H1 (cell line): ENCODE data around the gene ZNF408. TPM values are rescaled to one million over a fixed set of nuclear protein-coding genes. Genes with fewer than 3 reads are reported as not detected.

Experiments
- CTCF ChIA-PET: fragments of 300-600 bp; sonication (Branson Sonifier 250); formaldehyde crosslinking; loops from one replicate; lab custom pipeline; 2021; ENCODE audit not compliant: partially characterized antibody; lab: Charles Lee
- POLR2A ChIA-PET: fragments of 300-600 bp; sonication (Branson Sonifier 250); formaldehyde crosslinking; loops from one replicate; lab custom pipeline; 2021; ENCODE audit warnings: inconsistent platforms; ENCODE audit not compliant: partially characterized antibody; lab: Charles Lee
- DNase-seq, 2 experiments: peaks; one replicate each; pipeline versions ENCODE4 v3.0.0 to v3.0.0-alpha.2; 2010 to 2022; ENCODE audit warnings: low spot score in 2 of 2, low read depth in 1 of 2, mixed read lengths in 1 of 2
- FAIRE-seq: peaks from 2 replicates; lab custom pipeline; 2011; peaks lifted over from hg19 to GRCh38; lab: Jason Lieb, UNC
- H2AFZ ChIP-seq: 2 replicates; pipeline ENCODE4 v1.8.1; 2012; ENCODE audit warnings: low read length, inconsistent platforms
- H2AK5ac ChIP-seq: 2 replicates; pipeline ENCODE4 v1.6.1; 2013; ENCODE audit warnings: low read depth, low read length
- H2BK120ac ChIP-seq: replicated peaks from 2 replicates; pipeline ENCODE3; 2013; ENCODE audit warnings: low read depth, low read length, inconsistent platforms
- H2BK12ac ChIP-seq: 2 replicates; pipeline ENCODE4 v1.6.1; 2013; ENCODE audit warnings: low read depth, low read length
- H2BK15ac ChIP-seq: 2 replicates; pipeline ENCODE4 v1.6.1; 2013; ENCODE audit warnings: low read length
- H2BK20ac ChIP-seq: 2 replicates; pipeline ENCODE4 v1.6.1; 2013; ENCODE audit warnings: low read length
- H2BK5ac ChIP-seq: 2 replicates; pipeline ENCODE4 v1.6.1; 2013; ENCODE audit warnings: low read depth, low read length
- H3K14ac ChIP-seq: 2 replicates; pipeline ENCODE4 v1.6.1; 2013; ENCODE audit warnings: inconsistent platforms; ENCODE audit not compliant: insufficient read length
- H3K18ac ChIP-seq: 2 replicates; pipeline ENCODE4 v1.6.1; 2013; ENCODE audit warnings: low read length; ENCODE audit errors: extremely low read depth
- H3K23ac ChIP-seq: 2 replicates; pipeline ENCODE4 v1.6.1; 2013; ENCODE audit warnings: inconsistent platforms; ENCODE audit not compliant: insufficient read length
- H3K23me2 ChIP-seq: 2 replicates; pipeline ENCODE4 v1.6.1; 2013; ENCODE audit warnings: low read depth, low read length
- H3K27ac ChIP-seq: 2 replicates; pipeline ENCODE4 v1.6.1; 2011; ENCODE audit warnings: low read depth, low read length, inconsistent platforms
- H3K27me3 ChIP-seq, 4 experiments: replicated peaks in 1 of 4; 1 replicate in 1 of 4; 2 replicates in 3 of 4; pipeline versions ENCODE4 v1.6.1 to v1.8.1; 2011 to 2013; ENCODE audit warnings: low read length in 3 of 4, mild to moderate bottlenecking in 3 of 4, inconsistent platforms in 2 of 4, mixed read lengths in 2 of 4, moderate library complexity in 1 of 4; ENCODE audit not compliant: control insufficient read depth in 3 of 4, insufficient read depth in 3 of 4; ENCODE audit errors: extremely low read depth in 1 of 4
- H3K36me3 ChIP-seq, 4 experiments: 2 replicates each; pipeline versions ENCODE4 v1.6.1 to v1.8.1; 2011 to 2013; ENCODE audit warnings: mild to moderate bottlenecking in 4 of 4, low read length in 3 of 4, moderate library complexity in 2 of 4, control low read depth in 1 of 4, inconsistent platforms in 1 of 4; ENCODE audit not compliant: insufficient read depth in 4 of 4, control insufficient read depth in 2 of 4
- H3K4ac ChIP-seq: replicated peaks from 2 replicates; pipeline ENCODE3; 2013; ENCODE audit warnings: low read length, low read depth, mixed read lengths, inconsistent platforms; ENCODE audit not compliant: insufficient read length
- H3K4me1 ChIP-seq, 4 experiments: replicated peaks in 1 of 4; 1 replicate in 1 of 4; 2 replicates in 3 of 4; pipeline versions ENCODE4 v1.6.1 to v1.8.1; 2011 to 2013; ENCODE audit warnings: low read length in 3 of 4, inconsistent platforms in 2 of 4, mixed read lengths in 1 of 4; ENCODE audit not compliant: insufficient read depth in 4 of 4, control insufficient read depth in 3 of 4
- H3K4me2 ChIP-seq, 2 experiments: 2 replicates each; pipeline versions ENCODE4 v1.6.1 to v1.8.1; 2011 to 2013; ENCODE audit warnings: low read depth in 2 of 2, low read length in 2 of 2, control low read depth in 1 of 2, inconsistent platforms in 1 of 2, mild to moderate bottlenecking in 1 of 2; ENCODE audit not compliant: insufficient read depth in 1 of 2
- H3K4me3 ChIP-seq, 4 experiments: fragments of 200-600, 300-600 bp in 1 of 4; sonication (generic), shearing (Covaris generic), sonication (Bioruptor Twin) in 1 of 4; 2 replicates each; pipeline versions ENCODE4 v1.5.1 to v1.8.1; 2011 to 2016; ENCODE audit warnings: low read length in 4 of 4, low read depth in 3 of 4, control low read depth in 2 of 4, inconsistent platforms in 2 of 4, mild to moderate bottlenecking in 2 of 4, mixed read lengths in 1 of 4, moderate library complexity in 1 of 4; ENCODE audit not compliant: insufficient read depth in 2 of 4; ENCODE audit errors: extremely low read depth in 1 of 4
- H3K56ac ChIP-seq: replicated peaks from 2 replicates; pipeline ENCODE3; 2013; ENCODE audit warnings: low read depth, mild to moderate bottlenecking, mixed read lengths, low read length, inconsistent platforms; ENCODE audit not compliant: insufficient read length
- H3K79me1 ChIP-seq: 2 replicates; pipeline ENCODE4 v1.6.1; 2013; ENCODE audit warnings: low read depth, low read length, control low read depth
- H3K79me2 ChIP-seq, 2 experiments: 2 replicates each; pipeline versions ENCODE4 v1.6.1 to v1.8.1; 2012 to 2013; ENCODE audit warnings: low read length in 2 of 2, mild to moderate bottlenecking in 2 of 2, inconsistent platforms in 1 of 2; ENCODE audit not compliant: insufficient read depth in 2 of 2, control insufficient read depth in 1 of 2
- H3K9ac ChIP-seq, 4 experiments: replicated peaks in 1 of 4; 1 replicate in 1 of 4; 2 replicates in 3 of 4; pipeline versions ENCODE4 v1.6.1 to v1.8.1; 2011 to 2013; ENCODE audit warnings: low read depth in 3 of 4, low read length in 3 of 4, control low read depth in 2 of 4, mild to moderate bottlenecking in 2 of 4, moderate library complexity in 2 of 4, inconsistent platforms in 1 of 4; ENCODE audit errors: extremely low read depth in 1 of 4
- H3K9me3 ChIP-seq, 2 experiments: 2 replicates each; pipeline versions ENCODE4 v1.6.1 to v1.8.1; 2012 to 2013; ENCODE audit warnings: mild to moderate bottlenecking in 2 of 2, moderate library complexity in 2 of 2, control low read depth in 1 of 2, inconsistent platforms in 1 of 2, low read depth in 1 of 2, low read length in 1 of 2, mixed read lengths in 1 of 2; ENCODE audit not compliant: insufficient read depth in 2 of 2
- H4K20me1 ChIP-seq, 2 experiments: replicated peaks in 1 of 2; 2 replicates each; pipeline versions ENCODE3 to v1.8.1; 2011 to 2013; ENCODE audit warnings: inconsistent platforms in 2 of 2, low read length in 2 of 2, mild to moderate bottlenecking in 1 of 2; ENCODE audit not compliant: insufficient read depth in 2 of 2, control insufficient read depth in 1 of 2
- H4K5ac ChIP-seq: 2 replicates; pipeline ENCODE4 v1.6.1; 2013; ENCODE audit warnings: low read length, low read depth, mixed read lengths, inconsistent platforms; ENCODE audit not compliant: insufficient read length
- H4K8ac ChIP-seq: 2 replicates; pipeline ENCODE4 v1.8.0; 2013; ENCODE audit warnings: mild to moderate bottlenecking, moderate library complexity, low read length, inconsistent platforms; ENCODE audit not compliant: insufficient read depth; ENCODE audit errors: extremely low read depth
- H4K91ac ChIP-seq: replicated peaks from 2 replicates; pipeline ENCODE3; 2013; ENCODE audit warnings: low read length, mixed read lengths, inconsistent platforms; ENCODE audit not compliant: insufficient read length
- ASH2L ChIP-seq: fragments of 200-600, 300-600 bp; sonication (generic); IDR thresholded peaks from one replicate; pipeline ENCODE4 v1.7.1; 2017; ENCODE audit warnings: low read length
- BACH1 ChIP-seq: IDR thresholded peaks from 2 replicates; pipeline ENCODE4 v1.6.1; 2012; ENCODE audit warnings: low read length, improper control_type of control experiment
- CBX5 ChIP-seq: fragments of 300-800, 300-1000 bp; sonication (generic); IDR thresholded peaks from 2 replicates; pipeline ENCODE4 v1.7.1; 2016; ENCODE audit warnings: antibody characterized with exemption, low read length, low read depth
- CBX8 ChIP-seq: fragments of 300-800, 300-1000 bp; sonication (generic); IDR thresholded peaks from 2 replicates; pipeline ENCODE4 v1.7.1; 2016; ENCODE audit warnings: low read depth, low read length, borderline replicate concordance
- EP300 ChIP-seq, 2 experiments: IDR thresholded peaks; 1 replicate in 1 of 2; 2 replicates in 1 of 2; pipeline ENCODE4 v1.6.1; 2011 to 2012; ENCODE audit warnings: low read depth in 2 of 2, low read length in 2 of 2, mild to moderate bottlenecking in 2 of 2, borderline replicate concordance in 1 of 2, inconsistent platforms in 1 of 2, moderate library complexity in 1 of 2
- POLR2A ChIP-seq, 2 experiments: IDR thresholded peaks; 1 replicate in 1 of 2; 2 replicates in 1 of 2; pipeline ENCODE4 v1.6.1; 2011; ENCODE audit warnings: low read depth in 2 of 2, low read length in 2 of 2, mild to moderate bottlenecking in 2 of 2; ENCODE audit errors: control extremely low read depth in 1 of 2
- POLR2AphosphoS5 ChIP-seq: IDR thresholded peaks from 2 replicates; pipeline ENCODE4 v1.6.1; 2011; ENCODE audit warnings: low read depth, low read length
- RXRA ChIP-seq: IDR thresholded peaks from 2 replicates; pipeline ENCODE4 v1.6.1; 2011; ENCODE audit warnings: low read depth, mild to moderate bottlenecking, low read length, moderate library complexity; ENCODE audit not compliant: insufficient read depth
- SIX5 ChIP-seq: IDR thresholded peaks from 2 replicates; pipeline ENCODE4 v1.6.1; 2011; ENCODE audit warnings: mild to moderate bottlenecking, low read depth, low read length
- SUZ12 ChIP-seq: fragments of 200-600 bp; sonication (generic); IDR thresholded peaks from 2 replicates; pipeline ENCODE4 v1.6.1; 2012; ENCODE audit warnings: mild to moderate bottlenecking, inconsistent platforms, low read length, moderate library complexity, mixed read lengths
- TAF7 ChIP-seq: optimal IDR thresholded peaks from 2 replicates; pipeline ENCODE3; 2011; ENCODE audit warnings: low read depth, mild to moderate bottlenecking, inconsistent platforms, low read length, moderate library complexity, borderline replicate concordance
- WGBS, 2 experiments: shearing (Covaris generic) in 1 of 2; methylation state at CpG; one replicate each; pipeline versions ENCODE4 v1.1.6 to v1.1.7; 2013 to 2015; ENCODE audit warnings: low lambda C conversion rate in 2 of 2, mixed read lengths in 2 of 2, inconsistent platforms in 1 of 2, low coverage in 1 of 2, missing lambda C conversion rate in 1 of 2; ENCODE audit not compliant: insufficient replicate concordance in 2 of 2, insufficient coverage in 1 of 2, insufficient read length in 1 of 2; ENCODE audit errors: extremely low coverage in 1 of 2, missing lambda C conversion rate in 1 of 2; 5-methylcytosine and 5-hydroxymethylcytosine counted together
- polyA plus RNA-seq, 7 experiments: library from polyadenylated mRNA; depleted of rRNA in 3 of 7; stranded (reverse) in 5 of 7; unstranded in 2 of 7; fragments of >200 nt in 5 of 7; fragments of 200-250 nt in 2 of 7; gene quantifications; 1 replicate in 5 of 7; 2 replicates in 1 of 7; 4 replicates in 1 of 7; pipeline versions ENCODE4 v1.2.1 to v1.2.3, GENCODE V29; 2011 to 2013; ENCODE audit warnings: missing spikeins in 2 of 7, mixed read lengths in 2 of 7
- total RNA-seq: library from RNA; stranded (reverse); fragmentation: NEBNext Ultra II Directional; extraction: Animal tissue kit (Norgen Biotek cat#: 25700); gene quantifications from 2 replicates; pipeline ENCODE4 v1.2.1, GENCODE V29; 2021

Gene ZNF408
- total and polyA plus RNA-seq, 2 of the 8 experiments (the other 6 are each of a cell fraction or from before 2014, with no cell fraction given) = 10.7 to 11.0 TPM

DNA sequence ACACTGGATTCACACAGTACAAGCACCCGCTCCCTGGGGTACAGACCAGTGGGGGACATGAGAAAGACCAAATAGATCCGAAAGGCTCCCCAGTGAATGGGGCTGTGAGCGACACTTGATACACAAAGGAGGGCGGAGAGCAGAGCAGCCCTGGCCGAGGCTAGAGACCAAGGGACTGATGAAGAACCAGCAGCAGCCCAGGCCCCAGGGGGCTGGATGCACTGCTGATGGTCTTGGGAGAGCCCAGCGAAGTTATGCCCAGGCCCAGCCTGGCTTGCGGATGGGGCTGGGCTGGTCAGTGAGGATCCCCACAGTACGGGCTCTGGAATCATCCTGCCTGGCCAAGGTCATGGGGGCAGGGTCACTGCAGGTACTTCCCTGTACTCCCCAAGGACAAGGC lies 23.7 kb upstream of the ZNF408 start:
- 91% methylated on average over 8 of the region's 8 CpGs; no CpG with 5 or more reads in 1 of the 2 experiments for WGBS, 2 experiments
- Histone ChIP-seq H3K4me2 (no peak overlapping the region), H2BK5ac (no peak overlapping the region), H2BK15ac (no peak overlapping the region), H3K79me1 (no peaks in the 10 kb centered on the region), H3K18ac (no peak overlapping the region), H3K4me1 (peaks cover 3 to 19% (median 7%) of the 10 kb centered on the region in 4 experiments), H4K20me1 (peaks cover 0 to 3% of the 10 kb centered on the region in 2 experiments), H3K27ac (no peak overlapping the region), H3K4me3 (no peak overlapping the region), H3K36me3 (peaks cover 2 to 22% (median 10%) of the 10 kb centered on the region in 4 experiments; a peak in 6 of 8 replicates), H2AK5ac (no peak overlapping the region), H4K5ac (no peak overlapping the region), H2BK12ac (no peak overlapping the region), H2AFZ (no peak overlapping the region), H4K91ac (no peak overlapping the region), H3K9ac (no peak overlapping the region), H2BK120ac (no peak overlapping the region), H3K27me3 (no peaks in the 10 kb centered on the region), H4K8ac (peak overlapping the region; percentile 58; the same call in 1 of the 2 replicates), H2BK20ac (no peak overlapping the region), H3K4ac (no peak overlapping the region), H3K79me2 (no peaks in the 10 kb centered on the region), H3K9me3 (no peaks in the 10 kb centered on the region), H3K14ac (no peak overlapping the region), H3K23ac (no peak overlapping the region), H3K56ac (no peak overlapping the region), H3K23me2 (no peaks in the 10 kb centered on the region)
- FAIRE-seq (no peak), DNase-seq (no peak)
- ChIA-PET POLR2A (interaction anchor here (0.7 kb wide), 1 partner anchor 564 kb away, joined by 4 read pairs; no protein-coding TSS in a partner anchor), CTCF (interaction anchor here (1.7 to 1.8 kb wide), 2 partner anchors 52 to 77 kb away, joined by 3 to 7 read pairs; no protein-coding TSS in a partner anchor)
- TF ChIP-seq CBX8 (no peak), RXRA (no peak), POLR2AphosphoS5 (no peak), CBX5 (no peak), POLR2A (IDR thresholded peaks at IDR 0.05; ENCODE audit: control extremely low read depth in 1 of 2, low read depth in 2 of 2, low read length in 2 of 2) (no peak), SUZ12 (no peak), ASH2L (no peak), EP300 (IDR thresholded peaks at IDR 0.05; ENCODE audit: borderline replicate concordance in 1 of 2, low read depth in 2 of 2, low read length in 2 of 2) (no peak), TAF7 (no peak), BACH1 (no peak), SIX5 (no peak)
